H9 (cell line): Measurements from ENCODE around the gene UBE4A. TPM values are rescaled to one million over a fixed set of nuclear protein-coding genes. Genes with fewer than 3 reads are reported as not detected.

Source experiments
- DNase-seq: peaks from one replicate; pipeline ENCODE4 v3.0.0-alpha.2; 2017
- H2AFZ ChIP-seq: one replicate; pipeline ENCODE4 v1.6.1; 2013; ENCODE audit warnings: mild to moderate bottlenecking, low read length, control low read depth, moderate library complexity
- H2AK5ac ChIP-seq: 2 replicates; pipeline ENCODE4 v1.6.1; 2013; ENCODE audit warnings: low read length, control low read depth, mixed read lengths; ENCODE audit not compliant: insufficient read length
- H2BK120ac ChIP-seq: one replicate; pipeline ENCODE4 v1.6.1; 2013; ENCODE audit warnings: low read depth, mild to moderate bottlenecking, low read length, control low read depth, inconsistent platforms; ENCODE audit not compliant: poor library complexity, severe bottlenecking
- H2BK12ac ChIP-seq: 2 replicates; pipeline ENCODE4 v1.6.1; 2013; ENCODE audit warnings: low read length, control low read depth, mixed read lengths, low read depth; ENCODE audit not compliant: insufficient read length
- H2BK15ac ChIP-seq: 2 replicates; pipeline ENCODE4 v1.6.1; 2013; ENCODE audit warnings: low read depth, low read length, control low read depth
- H2BK20ac ChIP-seq: one replicate; pipeline ENCODE4 v1.6.1; 2013; ENCODE audit warnings: low read depth, mild to moderate bottlenecking, low read length, control low read depth, inconsistent platforms; ENCODE audit not compliant: poor library complexity, severe bottlenecking
- H2BK5ac ChIP-seq: 2 replicates; pipeline ENCODE4 v1.6.1; 2013; ENCODE audit warnings: low read length, control low read depth, mixed read lengths; ENCODE audit not compliant: insufficient read length
- H3K14ac ChIP-seq: 2 replicates; pipeline ENCODE4 v1.6.1; 2013; ENCODE audit warnings: low read length, control low read depth; ENCODE audit not compliant: insufficient read depth
- H3K18ac ChIP-seq: 2 replicates; pipeline ENCODE4 v1.6.1; 2013; ENCODE audit warnings: low read depth, mild to moderate bottlenecking, mixed read lengths, low read length, control low read depth; ENCODE audit not compliant: insufficient read length
- H3K23ac ChIP-seq: 2 replicates; pipeline ENCODE4 v1.6.1; 2013; ENCODE audit warnings: low read length, control low read depth, mixed read lengths, low read depth; ENCODE audit not compliant: insufficient read length
- H3K23me2 ChIP-seq: 2 replicates; pipeline ENCODE4 v1.6.1; 2013; ENCODE audit warnings: low read depth, mild to moderate bottlenecking, mixed read lengths, low read length, control low read depth; ENCODE audit not compliant: insufficient read length, poor library complexity, severe bottlenecking
- H3K27ac ChIP-seq: 2 replicates; pipeline ENCODE4 v1.5.1; 2013; ENCODE audit warnings: low read length, control low read depth, mixed read lengths, low read depth; ENCODE audit not compliant: insufficient read length
- H3K27me3 ChIP-seq: 2 replicates; pipeline ENCODE4 v1.6.1; 2013; ENCODE audit warnings: low read length, control low read depth, inconsistent platforms; ENCODE audit not compliant: insufficient read depth
- H3K4ac ChIP-seq: 2 replicates; pipeline ENCODE4 v1.6.1; 2013; ENCODE audit warnings: low read depth, mild to moderate bottlenecking, control low read depth, inconsistent platforms, low read length, moderate library complexity
- H3K4me1 ChIP-seq: 2 replicates; pipeline ENCODE4 v1.6.1; 2013; ENCODE audit warnings: low read length, control low read depth, inconsistent platforms; ENCODE audit not compliant: insufficient read depth
- H3K4me2 ChIP-seq: 2 replicates; pipeline ENCODE4 v1.6.1; 2013; ENCODE audit warnings: low read length, control low read depth, mixed read lengths; ENCODE audit not compliant: insufficient read length, insufficient read depth
- H3K56ac ChIP-seq: 2 replicates; pipeline ENCODE4 v1.6.1; 2013; ENCODE audit warnings: low read depth, mild to moderate bottlenecking, mixed read lengths, low read length, control low read depth; ENCODE audit not compliant: insufficient read length
- H3K79me1 ChIP-seq: 2 replicates; pipeline ENCODE4 v1.6.1; 2013; ENCODE audit warnings: low read depth, mild to moderate bottlenecking, moderate library complexity, low read length, control low read depth, inconsistent platforms; ENCODE audit not compliant: insufficient read depth, poor library complexity, severe bottlenecking
- H3K79me2 ChIP-seq: 2 replicates; pipeline ENCODE4 v1.6.1; 2013; ENCODE audit warnings: low read length, control low read depth, inconsistent platforms; ENCODE audit not compliant: insufficient read depth
- H3K9ac ChIP-seq: 2 replicates; pipeline ENCODE4 v1.6.1; 2013; ENCODE audit warnings: low read length, control low read depth, mixed read lengths; ENCODE audit not compliant: insufficient read length; ENCODE audit errors: extremely low read depth
- H3K9me3 ChIP-seq: one replicate; pipeline ENCODE4 v1.6.1; 2013; ENCODE audit warnings: low read depth, low read length, inconsistent platforms; ENCODE audit not compliant: control insufficient read depth
- H3T11ph ChIP-seq: one replicate; pipeline ENCODE4 v1.6.1; 2013; ENCODE audit warnings: mild to moderate bottlenecking, low read length, control low read depth, inconsistent platforms
- H4K20me1 ChIP-seq: one replicate; pipeline ENCODE4 v1.6.1; 2013; ENCODE audit not compliant: control insufficient read depth, insufficient read length, insufficient read depth
- H4K5ac ChIP-seq: 2 replicates; pipeline ENCODE4 v1.6.1; 2013; ENCODE audit warnings: low read depth, mild to moderate bottlenecking, mixed read lengths, low read length, control low read depth; ENCODE audit not compliant: insufficient read length
- H4K8ac ChIP-seq: replicated peaks from 2 replicates; pipeline ENCODE4 v1.6.1; 2013; ENCODE audit warnings: low read length, control low read depth, mixed read lengths, low read depth; ENCODE audit not compliant: insufficient read length
- H4K91ac ChIP-seq: 2 replicates; pipeline ENCODE4 v1.6.1; 2013; ENCODE audit warnings: low read depth, mild to moderate bottlenecking, moderate library complexity, mixed read lengths, low read length, control low read depth; ENCODE audit not compliant: insufficient read length
- H3K27ac Mint-ChIP-seq, 3 experiments: 2 replicates in 2 of 3; 3 replicates in 1 of 3; pipeline ENCODE4 v1.8.0; 2020 to 2021; ENCODE audit warnings: mixed read lengths in 3 of 3, mild to moderate bottlenecking in 1 of 3, moderate library complexity in 1 of 3
- H3K27me3 Mint-ChIP-seq: 2 replicates; pipeline ENCODE4 v1.8.0; 2021; ENCODE audit warnings: low read depth, mild to moderate bottlenecking, moderate library complexity, mixed read lengths
- H3K36me3 Mint-ChIP-seq, 3 experiments: 2 replicates in 2 of 3; 3 replicates in 1 of 3; pipeline ENCODE4 v1.8.0; 2020 to 2021; ENCODE audit warnings: low read depth in 3 of 3, mixed read lengths in 3 of 3; ENCODE audit not compliant: insufficient read depth in 1 of 3
- H3K4me1 Mint-ChIP-seq, 2 experiments: 2 replicates each; pipeline ENCODE4 v1.8.0; 2020; ENCODE audit warnings: mixed read lengths in 2 of 2
- H3K4me3 Mint-ChIP-seq, 2 experiments: 2 replicates in 1 of 2; 3 replicates in 1 of 2; pipeline ENCODE4 v1.8.0; 2020 to 2021; ENCODE audit warnings: mild to moderate bottlenecking in 2 of 2, mixed read lengths in 2 of 2, moderate library complexity in 1 of 2
- H3K9me3 Mint-ChIP-seq, 2 experiments: 2 replicates in 1 of 2; 3 replicates in 1 of 2; pipeline ENCODE4 v1.8.0; 2020; ENCODE audit warnings: mild to moderate bottlenecking in 2 of 2, mixed read lengths in 2 of 2, moderate library complexity in 1 of 2
- WGBS: extraction: QIAGEN DNeasy Blood & Tissue Kit; methylation state at CpG from one replicate; pipeline ENCODE4 v1.1.7; 2013; ENCODE audit warnings: missing lambda C conversion rate, low lambda C conversion rate, mixed read lengths; ENCODE audit not compliant: insufficient read length; ENCODE audit errors: extremely low coverage; 5-methylcytosine and 5-hydroxymethylcytosine counted together
- total RNA-seq: library from RNA; stranded (reverse); gene quantifications from 2 replicates; pipeline ENCODE4 v1.2.1, GENCODE V29; 2021
- TF ChIP-seq, protein P1 (sequence below): fragments of 200-600 bp; sonication (generic); conservative IDR thresholded peaks from 3 replicates; pipeline ENCODE4 v1.8.0; 2021; ENCODE audit warnings: antibody characterized with exemption, mild to moderate bottlenecking

The UBE4A gene
- total RNA-seq, 1 experiment from 2014 or later: 33.7 TPM

GRCh38 chr11:118410055-118410745 is 50.8 kb downstream of the UBE4A start:
- no peak overlapping the region for H2BK15ac ChIP-seq
- H3K18ac ChIP-seq: no peak overlapping the region
- H3K27me3 Mint-ChIP-seq: no peaks in the 10 kb centered on the region
- no peak overlapping the region for H3K23ac ChIP-seq
- H3K4me1 ChIP-seq: no peaks in the 10 kb centered on the region
- no peak overlapping the region for H4K8ac ChIP-seq
- WGBS: no CpG with 5 or more reads among the region's 7 CpGs
- no peaks in the 10 kb centered on the region for H3K79me1 ChIP-seq
- H2BK20ac ChIP-seq: no peak overlapping the region
- H2BK12ac ChIP-seq: no peak overlapping the region
- no peaks in the 10 kb centered on the region for H3K27me3 ChIP-seq
- DNase-seq: no peak
- H3K79me2 ChIP-seq: no peaks in the 10 kb centered on the region
- H3K4ac ChIP-seq: no peak overlapping the region
- no peak overlapping the region for H3K4me3 Mint-ChIP-seq
- no peak overlapping the region for H3K56ac ChIP-seq
- H4K20me1 ChIP-seq: no peaks in the 10 kb centered on the region
- TF ChIP-seq, protein P1, sequence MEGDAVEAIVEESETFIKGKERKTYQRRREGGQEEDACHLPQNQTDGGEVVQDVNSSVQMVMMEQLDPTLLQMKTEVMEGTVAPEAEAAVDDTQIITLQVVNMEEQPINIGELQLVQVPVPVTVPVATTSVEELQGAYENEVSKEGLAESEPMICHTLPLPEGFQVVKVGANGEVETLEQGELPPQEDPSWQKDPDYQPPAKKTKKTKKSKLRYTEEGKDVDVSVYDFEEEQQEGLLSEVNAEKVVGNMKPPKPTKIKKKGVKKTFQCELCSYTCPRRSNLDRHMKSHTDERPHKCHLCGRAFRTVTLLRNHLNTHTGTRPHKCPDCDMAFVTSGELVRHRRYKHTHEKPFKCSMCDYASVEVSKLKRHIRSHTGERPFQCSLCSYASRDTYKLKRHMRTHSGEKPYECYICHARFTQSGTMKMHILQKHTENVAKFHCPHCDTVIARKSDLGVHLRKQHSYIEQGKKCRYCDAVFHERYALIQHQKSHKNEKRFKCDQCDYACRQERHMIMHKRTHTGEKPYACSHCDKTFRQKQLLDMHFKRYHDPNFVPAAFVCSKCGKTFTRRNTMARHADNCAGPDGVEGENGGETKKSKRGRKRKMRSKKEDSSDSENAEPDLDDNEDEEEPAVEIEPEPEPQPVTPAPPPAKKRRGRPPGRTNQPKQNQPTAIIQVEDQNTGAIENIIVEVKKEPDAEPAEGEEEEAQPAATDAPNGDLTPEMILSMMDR: no peak
- H3K9me3 ChIP-seq: no peaks in the 10 kb centered on the region
- no peaks in the 10 kb centered on the region for H3K23me2 ChIP-seq
- H2AK5ac ChIP-seq: no peak overlapping the region
- H3K4me1 Mint-ChIP-seq: peaks cover 0 to 2% of the 10 kb centered on the region in 2 experiments; a peak in 1 of 4 replicates
- no peaks in the 10 kb centered on the region for H3K9me3 Mint-ChIP-seq
- no peak overlapping the region for H3K9ac ChIP-seq
- peak overlapping the region in 1 of 3 experiments; percentile 73; a peak in 2 of 7 replicates for H3K27ac Mint-ChIP-seq
- H2BK120ac ChIP-seq: no peak overlapping the region
- H3K27ac ChIP-seq: no peak overlapping the region
- H4K91ac ChIP-seq: no peak overlapping the region
- no peak overlapping the region for H3T11ph ChIP-seq
- peaks cover 13 to 46% (median 42%) of the 10 kb centered on the region in 3 experiments; a peak in 6 of 7 replicates for H3K36me3 Mint-ChIP-seq
- no peak overlapping the region for H3K14ac ChIP-seq
- H4K5ac ChIP-seq: no peak overlapping the region
- no peak overlapping the region for H2BK5ac ChIP-seq
- H2AFZ ChIP-seq: no peak overlapping the region
- no peak overlapping the region for H3K4me2 ChIP-seq
